K562 (cell line): ENCODE measurements around the gene FILIP1L. TPM values are rescaled to one million over a fixed set of nuclear protein-coding genes. Genes with fewer than 3 reads are reported as not detected.

Experiments
- ATAC-seq: fragments of 200-7000 bp; cut with Tn5 transposase; 3 replicates; pipeline ENCODE4 v1.9.1; 2020; ENCODE audit warnings: moderate library complexity
- BruUV-seq: library from RNA; stranded (reverse); fragments of 400-500 nt; replicated peaks from 2 replicates; lab custom pipeline; 2021; lab: Mats Ljungman, UMichigan
- CTCF ChIA-PET: fragments of 300-600 bp; formaldehyde crosslinking; extraction: SDS; loops from one replicate; lab custom pipeline; 2021; ENCODE audit warnings: low intra/inter-chr PET ratio; lab: Yijun Ruan, JAX
- POLR2A ChIA-PET: fragments of 300-600, 350-650 bp; sonication (Branson Sonifier 250); formaldehyde crosslinking; extraction: SDS; loops from one replicate; lab custom pipeline; 2021; ENCODE audit warnings: antibody characterized with exemption, inconsistent platforms; lab: Yijun Ruan, JAX
- DNase-seq, 4 experiments: peaks; one replicate each; pipeline versions ENCODE4 v3.0.0 to v3.0.0-alpha.2; 2011 to 2018; ENCODE audit warnings: low spot score in 3 of 4, mixed read lengths in 3 of 4; ENCODE audit errors: extremely low read depth in 1 of 4
- FAIRE-seq: peaks from 2 replicates; lab custom pipeline; 2011; peaks lifted over from hg19 to GRCh38; lab: Jason Lieb, UNC
- H2AFZ ChIP-seq: 2 replicates; pipeline ENCODE4 v1.6.0; 2011; ENCODE audit warnings: low read depth, low read length, control low read depth, inconsistent platforms
- H3K27ac ChIP-seq: fragments of 200-600 bp; 3 replicates; pipeline ENCODE4 v1.8.0; 2011; ENCODE audit warnings: low read depth, mild to moderate bottlenecking, control low read depth, inconsistent platforms, low read length, moderate library complexity, mixed read lengths; ENCODE audit errors: extremely low read depth
- H3K27me3 ChIP-seq, 2 experiments: fragments of 300-600 bp in 1 of 2; 2 replicates in 1 of 2; 3 replicates in 1 of 2; pipeline versions ENCODE4 v1.6.0 to v1.8.0; 2011; ENCODE audit warnings: inconsistent platforms in 2 of 2, low read length in 2 of 2, mild to moderate bottlenecking in 1 of 2, mixed read lengths in 1 of 2, moderate library complexity in 1 of 2; ENCODE audit not compliant: control insufficient read depth in 2 of 2, insufficient read depth in 2 of 2
- H3K36me3 ChIP-seq: fragments of 300-600 bp; 3 replicates; pipeline ENCODE4 v1.8.0; 2011; ENCODE audit warnings: mild to moderate bottlenecking, low read length, inconsistent platforms; ENCODE audit not compliant: control insufficient read depth, insufficient read depth
- H3K4me1 ChIP-seq, 2 experiments: fragments of 200-600 bp in 1 of 2; replicated peaks in 1 of 2; 2 replicates in 1 of 2; 3 replicates in 1 of 2; pipeline versions ENCODE4 v1.5.1 to v1.8.0; 2011; ENCODE audit warnings: inconsistent platforms in 2 of 2, low read length in 2 of 2, mild to moderate bottlenecking in 1 of 2, mixed read lengths in 1 of 2, moderate library complexity in 1 of 2; ENCODE audit not compliant: control insufficient read depth in 2 of 2, insufficient read depth in 2 of 2
- H3K4me2 ChIP-seq: 2 replicates; pipeline ENCODE4 v1.6.1; 2011; ENCODE audit warnings: low read length, control low read depth, inconsistent platforms, mixed read lengths; ENCODE audit not compliant: insufficient read depth
- H3K4me3 ChIP-seq: fragments of 200-600 bp; sonication (generic), shearing (Covaris generic); 2 replicates; pipeline ENCODE4 v1.5.1; 2016; ENCODE audit warnings: control low read depth, inconsistent platforms
- H3K79me2 ChIP-seq: fragments of 200-600 bp; 3 replicates; pipeline ENCODE4 v1.8.0; 2011; ENCODE audit warnings: low read length, inconsistent platforms; ENCODE audit not compliant: control insufficient read depth, insufficient read depth
- H3K9ac ChIP-seq, 2 experiments: 2 replicates each; pipeline versions ENCODE4 v1.6.0 to v1.6.1; 2011; ENCODE audit warnings: low read depth in 2 of 2, low read length in 2 of 2, control low read depth in 1 of 2, inconsistent platforms in 1 of 2, mild to moderate bottlenecking in 1 of 2, mixed read lengths in 1 of 2; ENCODE audit not compliant: insufficient read depth in 1 of 2
- H3K9me1 ChIP-seq: one replicate; pipeline ENCODE4 v1.6.0; 2011; ENCODE audit warnings: inconsistent platforms, mild to moderate bottlenecking, low read length, moderate library complexity; ENCODE audit not compliant: control insufficient read depth, insufficient read depth
- H3K9me3 ChIP-seq: replicated peaks from 2 replicates; pipeline ENCODE4 v1.5.1; 2011; ENCODE audit warnings: low read depth, low read length, inconsistent platforms; ENCODE audit not compliant: control insufficient read depth, insufficient read depth
- H4K20me1 ChIP-seq: replicated peaks from 2 replicates; pipeline ENCODE4 v1.6.1; 2011; ENCODE audit warnings: low read length, inconsistent platforms, mixed read lengths; ENCODE audit not compliant: control insufficient read depth, insufficient read depth
- ATF2 ChIP-seq: sonication (generic); formaldehyde crosslinking; IDR thresholded peaks from 2 replicates; pipeline ENCODE4 v1.8.1; 2022; ENCODE audit warnings: missing genetic modification reagents
- DPF2 ChIP-seq: fragments of 450-650 bp; IDR thresholded peaks from 2 replicates; pipeline ENCODE4 v1.6.1; 2016
- ETV6 ChIP-seq, 3 experiments: fragments of 150-350 bp in 1 of 3; sonication (generic) in 1 of 3; formaldehyde crosslinking in 1 of 3; IDR thresholded peaks; 2 replicates each; pipeline versions ENCODE4 v1.6.1 to v1.8.0; 2014 to 2022; ENCODE audit warnings: borderline replicate concordance in 2 of 3, low read depth in 2 of 3, antibody characterized with exemption in 1 of 3, low read length in 1 of 3, mild to moderate bottlenecking in 1 of 3, missing genetic modification reagents in 1 of 3
- KDM4B ChIP-seq, 2 experiments: fragments of 450-650 bp in 1 of 2; sonication (generic) in 1 of 2; IDR thresholded peaks; 2 replicates each; pipeline ENCODE4 v1.6.1; 2016 to 2017; ENCODE audit warnings: borderline replicate concordance in 2 of 2, antibody characterized with exemption in 1 of 2, low read depth in 1 of 2, mild to moderate bottlenecking in 1 of 2
- SNAPC5 ChIP-seq: fragments of 250-450 bp; sonication (Bioruptor Pico); IDR thresholded peaks from 2 replicates; pipeline ENCODE4 v1.8.0; 2021; ENCODE audit warnings: moderate library complexity, mild to moderate bottlenecking, inconsistent platforms
- TEAD4 ChIP-seq, 2 experiments: sonication (generic) in 1 of 2; formaldehyde crosslinking in 1 of 2; IDR thresholded peaks; 2 replicates each; pipeline versions ENCODE4 v1.6.1 to v1.8.0; 2012 to 2022; ENCODE audit warnings: borderline replicate concordance in 1 of 2, inconsistent platforms in 1 of 2, low read length in 1 of 2, mild to moderate bottlenecking in 1 of 2, missing genetic modification reagents in 1 of 2
- XRCC4 ChIP-seq: IDR thresholded peaks from one replicate; pipeline ENCODE4 v1.6.1; 2011; ENCODE audit not compliant: insufficient read depth, insufficient read length; ENCODE audit errors: extremely low read depth
- WGBS: fragments of 100-300 bp; shearing (Covaris generic); methylation state at CpG from one replicate; pipeline ENCODE4 v1.1.6; 2016; ENCODE audit warnings: low coverage, mixed read lengths; ENCODE audit not compliant: insufficient coverage; ENCODE audit errors: missing lambda C conversion rate; 5-methylcytosine and 5-hydroxymethylcytosine counted together
- in situ Hi-C: fragments of 300-500 bp; cut with MboI; formaldehyde crosslinking; loops from 4 replicates; pipeline ENCODE4 v1.15.0; 2018; ENCODE audit warnings: inconsistent platforms, mixed read lengths
- intact Hi-C: fragments of 100-400 bp; cut with micrococcal nuclease; formaldehyde crosslinking; loops from 2 replicates; pipeline ENCODE4 v1.14.2; 2022
- polyA plus RNA-seq, 8 experiments: library from polyadenylated mRNA; depleted of rRNA in 4 of 8; stranded (reverse) in 5 of 8; unstranded in 3 of 8; fragments of >200 nt; fragmentation: Nextera tagmentation in 2 of 8; fragmentation: Illumina TruSeq in 1 of 8; extraction: Ambion mirVana in 2 of 8; extraction: Trizol in 1 of 8; gene quantifications; 2 replicates each; pipeline versions ENCODE4 v1.2.1 to v1.2.3, GENCODE V29; 2011 to 2014; ENCODE audit warnings: inconsistent platforms in 1 of 8, missing spikeins in 1 of 8
- total RNA-seq, 7 experiments: library from RNA; depleted of rRNA in 6 of 7; stranded (reverse); fragments of >200 nt in 6 of 7; fragmentation: Illumina TruSeq in 2 of 7; extraction: Trizol in 2 of 7; gene quantifications; 2 replicates each; pipeline versions ENCODE4 v1.2.1 to v1.2.3, GENCODE V29; 2011 to 2021; ENCODE audit warnings: low replicate concordance in 1 of 7

The FILIP1L gene
- total and polyA plus RNA-seq, 9 of the 15 experiments (the other 6 are each of a cell fraction or from before 2014, with no cell fraction given): 0.50 to 2.1 (median 1.1) TPM

GRCh38 chr3:99953596-99953995 lies 160.7 kb downstream of the FILIP1L start (continued):
- TF ChIP-seq ATF2 (no peak), XRCC4 (no peak), DPF2 (no peak), TEAD4 (IDR thresholded peaks at IDR 0.05; ENCODE audit: low read length) (peak; percentile 49; the same call in 1 of the 2 replicates), TEAD4 (CRISPR knock-in tag; IDR thresholded peaks at IDR 0.05; ENCODE audit: borderline replicate concordance) (no peak), SNAPC5 (CRISPR knock-in tag) (no peak)

DNA sequence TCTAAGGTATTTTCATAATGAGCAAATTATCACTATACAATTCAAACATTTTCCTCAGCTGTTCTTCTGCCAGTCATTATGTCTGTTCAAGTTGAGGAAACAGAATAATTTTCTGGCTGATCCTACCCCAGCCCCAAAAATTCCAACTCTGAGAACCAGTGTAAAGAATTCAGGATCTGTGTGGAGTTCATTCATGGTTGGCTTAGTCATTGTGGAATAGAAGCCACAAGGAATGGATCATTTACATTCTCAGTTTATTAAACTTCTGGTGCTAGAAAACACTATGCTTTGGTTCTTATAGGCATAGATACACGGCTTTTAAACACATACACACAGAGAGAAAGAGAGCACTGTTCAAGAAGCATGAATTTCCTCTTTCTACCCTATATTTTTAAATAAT lies 162.0 kb downstream of the FILIP1L start:
- ChIA-PET POLR2A (interaction anchor here (0.9 kb wide), 1 partner anchor 9 kb away, joined by 3 read pairs; no protein-coding TSS in a partner anchor), CTCF (no interaction called here)
- in situ Hi-C loops: no loop called here
- DNase-seq (no peak), FAIRE-seq (no peak), ATAC-seq (no peak)
- Histone ChIP-seq H3K9me3 (no peaks in the 10 kb centered on the region), H3K79me2 (peaks cover 8% of the 10 kb centered on the region; the same call in 2 of the 3 replicates), H3K4me1 (peaks cover 0 to 14% of the 10 kb centered on the region in 2 experiments; a peak in 2 of 5 replicates), H2AFZ (no peak overlapping the region), H3K4me3 (no peak overlapping the region), H3K9ac (no peak overlapping the region), H3K27me3 (no peaks in the 10 kb centered on the region), H3K9me1 (peaks cover 3% of the 10 kb centered on the region), H4K20me1 (0 out of 2 replicates have a peak, but pooled peaks cover 8% of the 10 kb centered on the region), H3K36me3 (no peaks in the 10 kb centered on the region), H3K4me2 (no peak overlapping the region), H3K27ac (no peak overlapping the region)
- intact Hi-C loops: no loop called here
- WGBS: 73% methylated on average over 1 of the region's 1 CpG
- BruUV-seq: no TSS peak
- TF ChIP-seq ETV6 (IDR thresholded peaks at IDR 0.05; ENCODE audit: borderline replicate concordance in 1 of 2, low read depth in 2 of 2, low read length in 1 of 2) (no peak), ETV6 (CRISPR knock-in tag; IDR thresholded peaks at IDR 0.05; ENCODE audit: borderline replicate concordance) (no peak), KDM4B (IDR thresholded peaks at IDR 0.05; ENCODE audit: borderline replicate concordance in 2 of 2, low read depth in 1 of 2) (no peak)
